ENCODE results near the gene MTX1. TPM values are rescaled to one million over a fixed set of nuclear protein-coding genes. Genes with fewer than 3 reads are reported as not detected.

MTX1 gene
- total and polyA plus RNA-seq, 4 experiments from 2014 or later: 17.7 to 65.5 (median 30.4) TPM

- intact Hi-C loops (cut with micrococcal nuclease): no loop called here
- Histone ChIP-seq H3K27ac (ENCODE audit: low read depth, low read length) (no peak overlapping the region), H3K36me3 (ENCODE audit: insufficient read depth, low read length) (peaks cover 43% of the 10 kb centered on the region), H3K27me3 (ENCODE audit: insufficient read depth, low read length) (no peaks in the 10 kb centered on the region), H3K4me1 (ENCODE audit: insufficient read depth, low read length) (peaks cover 29% of the 10 kb centered on the region), H3K9me3 (ENCODE audit: control insufficient read depth in 1 of 2, low read length in 2 of 2) (no peaks in the 10 kb centered on the region), H3K4me3 (ENCODE audit: low read length in 2 of 2) (no peak overlapping the region)
- Mint-ChIP-seq H3K4me3 (peak overlapping the region in 7 of 8 donors; percentile 42 to 100 (median 95)), H3K27me3 (no peaks in the 10 kb centered on the region), H3K4me1 (peaks cover 17 to 55% (median 42%) of the 10 kb centered on the region in 4 donors), H3K9me3 (peaks cover 0 to 3% (median 0%) of the 10 kb centered on the region in 8 donors), H3K36me3 (peaks cover 37 to 65% of the 10 kb centered on the region in 2 donors), H3K27ac (peak overlapping the region in 5 of 7 donors; percentile 32 to 97 (median 52))
- CTCF ChIA-PET (ENCODE audit: partially characterized antibody): interaction anchor here (4.7 kb wide), 1 partner anchor 10 kb away, joined by 77 read pairs; no protein-coding TSS in a partner anchor
- DNase-seq: no peak
- POLR2A ChIA-PET (ENCODE audit: partially characterized antibody): interaction anchor here (0.6 to 4.5 kb wide), 6 partner anchors 10 to 63 kb away, joined by 3 to 59 read pairs (median 30); partner anchors contain the start of genes CLK2 and RUSC1
These were observed 51.8 kb downstream of the MTX1 start for GRCh38 chr1:155260276-155260675.

- DNase-seq: peak in 2 of 5 donors; percentile 21 to 54
- Histone ChIP-seq H3K9me3 (ENCODE audit: control insufficient read depth in 1 of 2, low read length in 2 of 2) (no peaks in the 10 kb centered on the region), H3K4me3 (ENCODE audit: low read length in 2 of 2) (peak overlapping the region; percentile 94), H3K4me1 (ENCODE audit: insufficient read depth, low read length) (peaks cover 23% of the 10 kb centered on the region), H3K27me3 (ENCODE audit: insufficient read depth, low read length) (no peaks in the 10 kb centered on the region), H3K27ac (ENCODE audit: low read depth, low read length) (peak overlapping the region; percentile 86), H3K36me3 (ENCODE audit: insufficient read depth, low read length) (peaks cover 47% of the 10 kb centered on the region)
- peaks cover 42 to 72% of the 10 kb centered on the region in 2 donors for H3K36me3 Mint-ChIP-seq
- intact Hi-C loops (cut with micrococcal nuclease): no loop called here
- peak overlapping the region; percentile 95 to 100 (median 99) for H3K4me3 Mint-ChIP-seq
- no peaks in the 10 kb centered on the region for H3K27me3 Mint-ChIP-seq
- ChIA-PET POLR2A (ENCODE audit: partially characterized antibody) (interaction anchor here (0.5 to 4.5 kb wide), 16 partner anchors 11 to 1021 kb away, joined by 3 to 59 read pairs (median 4); partner anchors contain the start of genes CLK2, FDPS, KRTCAP2 and PBXIP1), CTCF (ENCODE audit: partially characterized antibody) (interaction anchor here (1.1 to 4.7 kb wide), 8 partner anchors 11 to 330 kb away, joined by 3 to 77 read pairs (median 4); partner anchors contain the start of genes CLK2 and FDPS)
- H3K27ac Mint-ChIP-seq: peak overlapping the region; percentile 86 to 99 (median 97)
- peaks cover 0 to 3% (median 0%) of the 10 kb centered on the region in 8 donors for H3K9me3 Mint-ChIP-seq
- peaks cover 16 to 46% (median 34%) of the 10 kb centered on the region in 4 donors for H3K4me1 Mint-ChIP-seq
These were observed 53.0 kb downstream of the MTX1 start for GRCh38 chr1:155261493-155261851.

- peak within 1 kb of the TSS; percentile 95 to 100 (median 99) for H3K4me3 Mint-ChIP-seq
- H3K27me3 ChIP-seq (ENCODE audit: insufficient read depth, low read length): no peaks in the 10 kb centered on the region
- intact Hi-C loops (cut with micrococcal nuclease): loop anchor here (1.0 kb wide), 3 partner anchors 11 to 46 kb away; partner anchors contain the start of genes CLK2, FDPS and HCN3
- POLR2A ChIA-PET (ENCODE audit: partially characterized antibody): interaction anchor here (0.5 to 4.5 kb wide), 17 partner anchors 10 to 1021 kb away, joined by 3 to 59 read pairs (median 3); partner anchors contain the start of genes CLK2, FDPS, KRTCAP2 and PBXIP1
- CTCF ChIA-PET (ENCODE audit: partially characterized antibody): interaction anchor here (0.9 to 4.7 kb wide), 9 partner anchors 11 to 329 kb away, joined by 3 to 77 read pairs (median 4); partner anchors contain the start of genes CLK2, FDPS and KRTCAP2
- peak; percentile 82 to 94 (median 84) for DNase-seq
- peaks cover 0 to 3% (median 0%) of the 10 kb centered on the region in 8 donors for H3K9me3 Mint-ChIP-seq
- no peaks in the 10 kb centered on the region for H3K27me3 Mint-ChIP-seq
- H3K4me1 Mint-ChIP-seq: peaks cover 12 to 40% (median 30%) of the 10 kb centered on the region in 4 donors
- H3K27ac Mint-ChIP-seq: peak within 1 kb of the TSS; percentile 86 to 99 (median 97)
- H3K4me1 ChIP-seq (ENCODE audit: insufficient read depth, low read length): peaks cover 23% of the 10 kb centered on the region
- H3K4me3 ChIP-seq (ENCODE audit: low read length in 2 of 2): peak within 1 kb of the TSS; percentile 94
- H3K36me3 Mint-ChIP-seq: peaks cover 41 to 72% of the 10 kb centered on the region in 2 donors
- H3K9me3 ChIP-seq (ENCODE audit: control insufficient read depth in 1 of 2, low read length in 2 of 2): no peaks in the 10 kb centered on the region
- peak within 1 kb of the TSS; percentile 86 for H3K27ac ChIP-seq (ENCODE audit: low read depth, low read length)
- peaks cover 45% of the 10 kb centered on the region for H3K36me3 ChIP-seq (ENCODE audit: insufficient read depth, low read length)
These were observed 53.6 kb downstream of the MTX1 start, which contains the start of gene SCAMP3 for GRCh38 chr1:155261852-155262673. SCAMP3 (minus strand) TSS chr1:155262360; CDS start chr1:155262151, 209 bp downstream.

GRCh38 chr1:155263067-155263466 lies 54.6 kb downstream of the MTX1 start:
- Mint-ChIP-seq H3K9me3 (peaks cover 0 to 3% (median 0%) of the 10 kb centered on the region in 8 donors), H3K4me3 (peak overlapping the region; percentile 53 to 100 (median 98)), H3K27ac (peak overlapping the region; percentile 75 to 98 (median 97)), H3K27me3 (no peaks in the 10 kb centered on the region), H3K36me3 (peaks cover 43 to 75% of the 10 kb centered on the region in 2 donors), H3K4me1 (peaks cover 12 to 36% (median 28%) of the 10 kb centered on the region in 4 donors)
- ChIA-PET CTCF (ENCODE audit: partially characterized antibody) (interaction anchor here (0.7 to 6.1 kb wide), 3 partner anchors 10 to 61 kb away, joined by 3 to 53 read pairs (median 3); partner anchors contain the start of gene CLK2), POLR2A (ENCODE audit: partially characterized antibody) (interaction anchor here (0.9 to 1.7 kb wide), 4 partner anchors 10 to 45 kb away, joined by 4 to 13 read pairs (median 5); partner anchors contain the start of gene CLK2)
- intact Hi-C loops (cut with micrococcal nuclease): no loop called here
- Histone ChIP-seq H3K4me1 (ENCODE audit: insufficient read depth, low read length) (peaks cover 23% of the 10 kb centered on the region), H3K27ac (ENCODE audit: low read depth, low read length) (peak overlapping the region; percentile 86), H3K9me3 (ENCODE audit: control insufficient read depth in 1 of 2, low read length in 2 of 2) (no peaks in the 10 kb centered on the region), H3K36me3 (ENCODE audit: insufficient read depth, low read length) (peaks cover 49% of the 10 kb centered on the region), H3K27me3 (ENCODE audit: insufficient read depth, low read length) (no peaks in the 10 kb centered on the region), H3K4me3 (ENCODE audit: low read length in 2 of 2) (no peak overlapping the region)
- no peak for DNase-seq

Other genes starting within 250 kb of the MTX1 start
- gene PYGO2, start 246.9 kb upstream of the MTX1 start, total RNA-seq: 10 to 100 TPM; 78.4 to 80.2 TPM
- gene PYGO2, start 246.9 kb upstream of the MTX1 start, polyA plus RNA-seq: 10 to 100 TPM; 22.5 to 54.2 TPM
- gene SHC1, start 237.9 kb upstream of the MTX1 start, total RNA-seq: 10 to 100 TPM; 78.4 to 81.7 TPM
- gene SHC1, start 237.9 kb upstream of the MTX1 start, polyA plus RNA-seq: 10 to 100 TPM; 36.4 to 44.5 TPM
- gene CKS1B, start 234.0 kb upstream of the MTX1 start, total RNA-seq: 10 to 100 TPM; 12.2 to 13.0 TPM
- 10 to 100 TPM; 50.2 to 67.9 TPM for gene CKS1B, start 234.0 kb upstream of the MTX1 start, polyA plus RNA-seq
- gene FLAD1, start 225.4 kb upstream of the MTX1 start, total RNA-seq: 10 to 100 TPM; 52.4 to 56.6 TPM
- 10 to 100 TPM; 48.9 to 75.9 TPM for gene FLAD1, start 225.4 kb upstream of the MTX1 start, polyA plus RNA-seq
- gene LENEP, start 215.1 kb upstream of the MTX1 start, total RNA-seq: 1 to 10 TPM; 1.1 to 3.1 TPM
- gene LENEP, start 215.1 kb upstream of the MTX1 start, polyA plus RNA-seq: not detected
- gene ZBTB7B, start 205.9 kb upstream of the MTX1 start, total RNA-seq: 10 to 100 TPM; 86.3 to 92.7 TPM
- gene ZBTB7B, start 205.9 kb upstream of the MTX1 start, polyA plus RNA-seq: 10 to 100 TPM in 1 of 2 donors, 1 to 10 TPM in 1; 3.4 to 11.6 TPM
- gene DCST2, start 174.9 kb upstream of the MTX1 start, total RNA-seq: 1 to 10 TPM; 4.0 to 4.1 TPM
- not detected for gene DCST2, start 174.9 kb upstream of the MTX1 start, polyA plus RNA-seq
- under 1 TPM in 1 of 2 experiments, not detected in 1; 0.14 TPM for gene DCST1, start 174.9 kb upstream of the MTX1 start, total RNA-seq
- gene DCST1, start 174.9 kb upstream of the MTX1 start, polyA plus RNA-seq: not detected
- 10 to 100 TPM; 33.6 to 39.8 TPM for gene ADAM15, start 157.4 kb upstream of the MTX1 start, total RNA-seq
- 10 to 100 TPM; 14.8 to 18.2 TPM for gene ADAM15, start 157.4 kb upstream of the MTX1 start, polyA plus RNA-seq
- gene EFNA4, start 145.0 kb upstream of the MTX1 start, total RNA-seq: 1 to 10 TPM; 6.0 to 8.5 TPM
- 1 to 10 TPM; 2.5 to 3.5 TPM for gene EFNA4, start 145.0 kb upstream of the MTX1 start, polyA plus RNA-seq
- 1 to 10 TPM; 2.0 to 4.3 TPM for gene EFNA3, start 129.9 kb upstream of the MTX1 start, total RNA-seq
- gene EFNA3, start 129.9 kb upstream of the MTX1 start, polyA plus RNA-seq: 1 to 10 TPM in 1 of 2 donors, under 1 TPM in 1; 0.34 to 1.5 TPM
- gene EFNA1, start 80.8 kb upstream of the MTX1 start, total RNA-seq: 1 to 10 TPM; 1.2 to 1.9 TPM
- gene EFNA1, start 80.8 kb upstream of the MTX1 start, polyA plus RNA-seq: 1 to 10 TPM in 1 of 2 donors, under 1 TPM in 1; 0.84 to 2.0 TPM
- 10 to 100 TPM; 20.1 to 22.8 TPM for gene SLC50A1, start 72.8 kb upstream of the MTX1 start, total RNA-seq
- 10 to 100 TPM; 50.3 to 91.7 TPM for gene SLC50A1, start 72.8 kb upstream of the MTX1 start, polyA plus RNA-seq
- gene DPM3, start 68.2 kb upstream of the MTX1 start, total RNA-seq: 10 to 100 TPM; 51.6 to 53.6 TPM
- 100 to 1,000 TPM; 101 to 119 TPM for gene DPM3, start 68.2 kb upstream of the MTX1 start, polyA plus RNA-seq
- gene KRTCAP2, start 35.4 kb upstream of the MTX1 start, total RNA-seq: 100 to 1,000 TPM; 173 to 180 TPM
- gene KRTCAP2, start 35.4 kb upstream of the MTX1 start, polyA plus RNA-seq: 100 to 1,000 TPM; 469 to 488 TPM
- 1 to 10 TPM; 8.4 to 8.5 TPM for gene TRIM46, start 34.8 kb upstream of the MTX1 start, total RNA-seq
- gene TRIM46, start 34.8 kb upstream of the MTX1 start, polyA plus RNA-seq: 1 to 10 TPM; 1.6 to 3.6 TPM
- gene THBS3, start 798 bp upstream of the MTX1 start, total RNA-seq: 10 to 100 TPM; 30.9 to 33.5 TPM
- gene THBS3, start 798 bp upstream of the MTX1 start, polyA plus RNA-seq: 1 to 10 TPM; 6.1 to 6.7 TPM
- 10 to 100 TPM; 10.5 to 12.2 TPM for gene ENTREP3, start 46.8 kb downstream of the MTX1 start, total RNA-seq
- 1 to 10 TPM in 1 of 2 donors, under 1 TPM in 1; 0.50 to 1.8 TPM for gene ENTREP3, start 46.8 kb downstream of the MTX1 start, polyA plus RNA-seq
- 100 to 1,000 TPM in 1 of 2 experiments, 10 to 100 TPM in 1; 94.4 to 101 TPM for gene SCAMP3, start 53.7 kb downstream of the MTX1 start, total RNA-seq
- 100 to 1,000 TPM; 132 to 160 TPM for gene SCAMP3, start 53.7 kb downstream of the MTX1 start, polyA plus RNA-seq
- gene CLK2, start 64.8 kb downstream of the MTX1 start, total RNA-seq: 100 to 1,000 TPM; 123 to 126 TPM
- 10 to 100 TPM; 11.4 to 21.5 TPM for gene CLK2, start 64.8 kb downstream of the MTX1 start, polyA plus RNA-seq
- 1 to 10 TPM; 4.9 to 5.3 TPM for gene HCN3, start 68.8 kb downstream of the MTX1 start, total RNA-seq
- under 1 TPM; 0.10 to 0.41 TPM for gene HCN3, start 68.8 kb downstream of the MTX1 start, polyA plus RNA-seq
- gene PKLR, start 92.7 kb downstream of the MTX1 start, total RNA-seq: not detected
- gene PKLR, start 92.7 kb downstream of the MTX1 start, polyA plus RNA-seq: not detected
- 10 to 100 TPM; 82.8 to 91.3 TPM for gene FDPS, start 100.2 kb downstream of the MTX1 start, total RNA-seq
- gene FDPS, start 100.2 kb downstream of the MTX1 start, polyA plus RNA-seq: 100 to 1,000 TPM; 100 to 157 TPM
- 10 to 100 TPM; 20.0 to 20.1 TPM for gene RUSC1, start 112.2 kb downstream of the MTX1 start, total RNA-seq
- gene RUSC1, start 112.2 kb downstream of the MTX1 start, polyA plus RNA-seq: 10 to 100 TPM in 1 of 2 donors, 1 to 10 TPM in 1; 6.8 to 11.8 TPM